Neural cell (in vitro differentiated cells): Measurements from ENCODE around the gene FBXL17.

Experiments used
- EP300 ChIP-seq: fragments of 450-650 bp; conservative IDR thresholded peaks from 2 replicates; pipeline ENCODE4 v1.6.1; 2014; ENCODE audit warnings: antibody characterized with exemption, mild to moderate bottlenecking, moderate library complexity; ENCODE audit not compliant: poor library complexity, severe bottlenecking
- EZH2 ChIP-seq: fragments of 200-600, 300-800 bp; shearing (Covaris generic), sonication (generic); IDR thresholded peaks from 2 replicates; pipeline ENCODE4 v1.6.1; 2014; ENCODE audit warnings: antibody characterized with exemption, low read length, borderline replicate concordance, mild to moderate bottlenecking; ENCODE audit not compliant: insufficient read depth, poor library complexity, severe bottlenecking
- POLR2AphosphoS5 ChIP-seq: IDR thresholded peaks from 2 replicates; pipeline ENCODE4 v1.6.1; 2012
- SMC3 ChIP-seq: fragments of 450-650 bp; conservative IDR thresholded peaks from 2 replicates; pipeline ENCODE4 v1.6.1; 2014; ENCODE audit warnings: antibody characterized with exemption, mild to moderate bottlenecking, moderate library complexity; ENCODE audit not compliant: poor library complexity
- TF ChIP-seq, protein P1 (sequence below): fragments of 450-650 bp; IDR thresholded peaks from 2 replicates; pipeline ENCODE4 v1.5.1; 2014; ENCODE audit warnings: antibody characterized with exemption, mild to moderate bottlenecking, moderate library complexity; ENCODE audit not compliant: poor library complexity, severe bottlenecking
- TF ChIP-seq, protein P2 (sequence below): IDR thresholded peaks from 2 replicates; pipeline ENCODE4 v1.6.1; 2012; ENCODE audit warnings: borderline replicate concordance

DNA sequence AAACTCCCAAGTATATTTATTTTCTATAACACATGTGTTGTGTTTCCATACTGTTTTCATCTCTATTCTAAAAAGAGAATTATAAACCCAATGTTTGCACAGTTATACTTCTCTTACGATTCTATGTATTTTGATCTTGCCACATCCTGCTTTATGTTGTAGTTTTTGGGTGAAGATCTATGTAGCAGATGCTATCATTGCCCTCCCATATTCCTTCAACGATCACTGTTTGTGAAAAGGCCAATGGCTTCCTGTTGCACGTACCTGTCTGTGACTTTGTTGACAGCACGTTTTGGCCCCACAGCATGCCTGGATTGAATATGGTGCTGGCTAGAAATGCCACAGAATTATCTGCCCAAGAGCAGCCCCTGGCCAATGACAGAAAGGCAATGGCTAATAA is 456.7 kb downstream of the FBXL17 start:
- TF ChIP-seq, protein P1, sequence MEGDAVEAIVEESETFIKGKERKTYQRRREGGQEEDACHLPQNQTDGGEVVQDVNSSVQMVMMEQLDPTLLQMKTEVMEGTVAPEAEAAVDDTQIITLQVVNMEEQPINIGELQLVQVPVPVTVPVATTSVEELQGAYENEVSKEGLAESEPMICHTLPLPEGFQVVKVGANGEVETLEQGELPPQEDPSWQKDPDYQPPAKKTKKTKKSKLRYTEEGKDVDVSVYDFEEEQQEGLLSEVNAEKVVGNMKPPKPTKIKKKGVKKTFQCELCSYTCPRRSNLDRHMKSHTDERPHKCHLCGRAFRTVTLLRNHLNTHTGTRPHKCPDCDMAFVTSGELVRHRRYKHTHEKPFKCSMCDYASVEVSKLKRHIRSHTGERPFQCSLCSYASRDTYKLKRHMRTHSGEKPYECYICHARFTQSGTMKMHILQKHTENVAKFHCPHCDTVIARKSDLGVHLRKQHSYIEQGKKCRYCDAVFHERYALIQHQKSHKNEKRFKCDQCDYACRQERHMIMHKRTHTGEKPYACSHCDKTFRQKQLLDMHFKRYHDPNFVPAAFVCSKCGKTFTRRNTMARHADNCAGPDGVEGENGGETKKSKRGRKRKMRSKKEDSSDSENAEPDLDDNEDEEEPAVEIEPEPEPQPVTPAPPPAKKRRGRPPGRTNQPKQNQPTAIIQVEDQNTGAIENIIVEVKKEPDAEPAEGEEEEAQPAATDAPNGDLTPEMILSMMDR: no peak
- TF ChIP-seq, protein P2, sequence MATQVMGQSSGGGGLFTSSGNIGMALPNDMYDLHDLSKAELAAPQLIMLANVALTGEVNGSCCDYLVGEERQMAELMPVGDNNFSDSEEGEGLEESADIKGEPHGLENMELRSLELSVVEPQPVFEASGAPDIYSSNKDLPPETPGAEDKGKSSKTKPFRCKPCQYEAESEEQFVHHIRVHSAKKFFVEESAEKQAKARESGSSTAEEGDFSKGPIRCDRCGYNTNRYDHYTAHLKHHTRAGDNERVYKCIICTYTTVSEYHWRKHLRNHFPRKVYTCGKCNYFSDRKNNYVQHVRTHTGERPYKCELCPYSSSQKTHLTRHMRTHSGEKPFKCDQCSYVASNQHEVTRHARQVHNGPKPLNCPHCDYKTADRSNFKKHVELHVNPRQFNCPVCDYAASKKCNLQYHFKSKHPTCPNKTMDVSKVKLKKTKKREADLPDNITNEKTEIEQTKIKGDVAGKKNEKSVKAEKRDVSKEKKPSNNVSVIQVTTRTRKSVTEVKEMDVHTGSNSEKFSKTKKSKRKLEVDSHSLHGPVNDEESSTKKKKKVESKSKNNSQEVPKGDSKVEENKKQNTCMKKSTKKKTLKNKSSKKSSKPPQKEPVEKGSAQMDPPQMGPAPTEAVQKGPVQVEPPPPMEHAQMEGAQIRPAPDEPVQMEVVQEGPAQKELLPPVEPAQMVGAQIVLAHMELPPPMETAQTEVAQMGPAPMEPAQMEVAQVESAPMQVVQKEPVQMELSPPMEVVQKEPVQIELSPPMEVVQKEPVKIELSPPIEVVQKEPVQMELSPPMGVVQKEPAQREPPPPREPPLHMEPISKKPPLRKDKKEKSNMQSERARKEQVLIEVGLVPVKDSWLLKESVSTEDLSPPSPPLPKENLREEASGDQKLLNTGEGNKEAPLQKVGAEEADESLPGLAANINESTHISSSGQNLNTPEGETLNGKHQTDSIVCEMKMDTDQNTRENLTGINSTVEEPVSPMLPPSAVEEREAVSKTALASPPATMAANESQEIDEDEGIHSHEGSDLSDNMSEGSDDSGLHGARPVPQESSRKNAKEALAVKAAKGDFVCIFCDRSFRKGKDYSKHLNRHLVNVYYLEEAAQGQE: no peak
- TF ChIP-seq POLR2AphosphoS5 (no peak), EZH2 (no peak), EP300 (no peak), SMC3 (no peak)
